D341Med (cell line): ENCODE measurements around the gene SRSF9.
"Not testable (repeated sequence)": the region's sequence is repeated elsewhere in the genome, so short reads cannot be mapped to it uniquely, and the experiment has no call there.

ENCODE experiments used
- DNase-seq: peaks from one replicate; pipeline ENCODE4 v3.0.0; 2012; ENCODE audit warnings: low spot score

SRSF9 gene, protein sequence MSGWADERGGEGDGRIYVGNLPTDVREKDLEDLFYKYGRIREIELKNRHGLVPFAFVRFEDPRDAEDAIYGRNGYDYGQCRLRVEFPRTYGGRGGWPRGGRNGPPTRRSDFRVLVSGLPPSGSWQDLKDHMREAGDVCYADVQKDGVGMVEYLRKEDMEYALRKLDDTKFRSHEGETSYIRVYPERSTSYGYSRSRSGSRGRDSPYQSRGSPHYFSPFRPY

DNA sequence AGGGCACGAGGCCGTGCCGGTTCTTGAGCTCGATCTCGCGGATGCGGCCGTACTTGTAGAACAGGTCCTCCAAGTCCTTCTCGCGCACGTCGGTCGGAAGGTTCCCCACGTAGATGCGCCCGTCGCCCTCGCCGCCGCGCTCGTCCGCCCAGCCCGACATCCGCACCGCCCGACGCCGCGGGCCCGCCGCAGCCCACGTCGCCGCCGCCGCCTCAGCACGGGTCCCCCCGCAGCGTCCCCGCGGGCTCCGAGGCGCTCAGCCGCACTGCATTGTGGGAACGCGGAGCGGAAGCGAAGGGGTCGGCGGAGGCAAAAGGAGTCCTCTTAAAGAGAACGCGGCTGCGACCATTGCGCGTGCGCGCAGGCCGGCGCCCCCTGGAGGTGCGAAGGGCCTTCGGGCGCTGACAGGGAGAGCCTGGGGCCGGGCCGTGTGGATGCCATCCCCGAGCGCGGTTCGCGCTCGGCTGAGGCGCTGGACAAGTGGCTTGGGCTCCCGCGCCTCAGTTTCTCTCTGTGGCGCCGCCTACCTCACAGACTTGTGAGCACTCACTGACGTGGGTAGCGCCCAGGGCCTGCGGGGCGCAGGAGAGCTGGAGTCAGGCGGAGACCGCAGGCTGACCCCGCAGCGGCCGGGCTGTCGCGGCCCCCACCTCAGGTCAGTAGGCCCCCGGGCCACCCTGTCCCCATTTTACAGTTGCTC is at the start of gene SRSF9:
SRSF9 (minus strand) TSS at position 299 of the 700 bp plus-strand sequence; CDS start at position 160, 139 bp downstream.
- peak; percentile 99 for DNase-seq

- not testable (repeated sequence) for DNase-seq
Observed at GRCh38 chr12:120519324-120519723, 49.8 kb upstream of the SRSF9 start.

GRCh38 chr12:120515496-120515895 is 45.9 kb upstream of the SRSF9 start:
- no peak for DNase-seq

DNA sequence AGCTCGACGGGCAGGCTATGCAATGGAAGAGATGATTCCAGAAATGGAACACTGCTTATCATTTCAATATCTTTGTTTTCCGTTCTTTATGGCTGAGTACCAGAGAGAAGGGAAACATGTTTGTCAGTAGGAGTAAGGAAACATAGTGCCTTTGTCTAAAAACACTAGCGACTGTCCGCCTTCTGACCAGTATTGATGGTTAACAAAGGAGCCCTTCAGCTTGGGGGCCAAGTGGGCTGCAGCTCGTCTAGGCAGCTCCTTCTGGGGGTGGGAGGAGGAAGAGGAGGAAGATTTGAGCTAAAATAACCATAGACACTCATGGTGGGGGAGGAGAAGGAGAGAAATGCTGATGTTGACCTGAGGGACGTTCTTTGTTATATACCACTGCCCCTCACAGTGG is 44.5 kb upstream of the SRSF9 start:
- no peak for DNase-seq

DNA sequence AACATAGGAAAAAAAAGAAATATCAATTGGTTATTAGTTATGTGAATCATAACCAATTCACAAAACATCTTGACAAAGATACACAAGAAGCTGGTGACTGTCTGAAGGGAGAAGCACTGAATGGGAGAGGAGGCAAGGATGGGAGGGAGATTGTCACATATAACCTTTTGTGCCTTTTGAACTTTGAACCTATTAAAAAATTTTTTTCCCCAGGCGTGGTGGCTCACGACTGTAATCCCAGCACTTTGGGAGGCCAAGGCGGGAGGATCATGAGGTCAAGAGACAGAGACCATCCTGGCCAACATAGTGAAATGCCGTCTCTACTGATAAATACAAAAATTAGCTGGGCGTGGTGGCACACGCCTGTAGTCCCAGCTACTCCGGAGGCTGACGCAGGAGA is 39.0 kb upstream of the SRSF9 start:
- DNase-seq: no peak

- DNase-seq: no peak
Observed at GRCh38 chr12:120504587-120504986, 35.0 kb upstream of the SRSF9 start.

DNA sequence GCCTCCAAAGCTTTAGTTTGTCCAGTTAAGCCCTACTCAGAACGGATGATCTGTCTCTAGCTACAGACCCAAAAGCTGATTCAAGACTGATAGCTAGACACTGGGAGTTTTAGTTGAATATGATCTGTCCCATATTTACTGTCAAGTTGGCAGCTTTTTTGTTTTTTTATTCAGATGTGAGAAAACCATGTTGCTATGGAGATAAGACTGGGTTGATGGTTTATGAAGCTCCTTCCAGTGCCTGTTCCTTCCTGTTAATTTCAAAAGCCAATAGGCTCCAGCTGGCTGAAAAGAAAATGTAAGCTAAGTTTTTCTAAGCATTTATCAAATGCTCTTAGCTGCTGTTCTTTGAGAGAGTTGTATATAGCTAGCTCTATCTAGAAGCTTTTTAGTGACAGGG is 31.0 kb upstream of the SRSF9 start:
- no peak for DNase-seq

GRCh38 chr12:120498870-120499515 is 29.4 kb upstream of the SRSF9 start:
- DNase-seq: no peak

DNA sequence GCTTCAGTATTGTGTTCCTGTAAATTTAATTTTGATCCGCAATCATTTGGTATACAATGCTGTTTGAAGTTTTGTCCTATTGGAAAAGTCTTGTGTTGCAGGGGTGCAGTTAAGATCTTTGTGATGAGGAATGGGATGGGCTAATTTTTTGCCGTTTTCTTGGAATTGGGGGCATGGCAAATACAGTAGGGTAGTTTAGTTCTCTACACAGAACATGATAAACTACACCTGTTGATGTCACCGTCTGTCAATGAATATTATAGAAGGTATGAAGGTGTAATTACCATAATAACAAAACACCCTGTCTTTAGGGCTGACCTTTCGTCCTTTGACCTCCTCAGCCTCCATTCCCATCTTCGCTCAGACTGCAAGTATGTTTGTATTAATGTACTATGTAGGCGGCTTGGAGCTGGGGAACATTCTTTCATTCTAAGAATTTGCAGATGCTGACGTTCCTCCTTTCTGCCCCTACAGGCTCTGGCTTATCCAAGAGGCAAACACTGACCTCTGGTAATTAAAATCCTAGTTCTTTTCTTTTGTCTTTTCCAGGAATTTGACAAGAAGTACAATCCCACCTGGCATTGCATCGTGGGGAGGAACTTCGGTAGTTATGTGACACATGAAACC is 28.1 kb upstream of the SRSF9 start:
- no peak for DNase-seq

DNA sequence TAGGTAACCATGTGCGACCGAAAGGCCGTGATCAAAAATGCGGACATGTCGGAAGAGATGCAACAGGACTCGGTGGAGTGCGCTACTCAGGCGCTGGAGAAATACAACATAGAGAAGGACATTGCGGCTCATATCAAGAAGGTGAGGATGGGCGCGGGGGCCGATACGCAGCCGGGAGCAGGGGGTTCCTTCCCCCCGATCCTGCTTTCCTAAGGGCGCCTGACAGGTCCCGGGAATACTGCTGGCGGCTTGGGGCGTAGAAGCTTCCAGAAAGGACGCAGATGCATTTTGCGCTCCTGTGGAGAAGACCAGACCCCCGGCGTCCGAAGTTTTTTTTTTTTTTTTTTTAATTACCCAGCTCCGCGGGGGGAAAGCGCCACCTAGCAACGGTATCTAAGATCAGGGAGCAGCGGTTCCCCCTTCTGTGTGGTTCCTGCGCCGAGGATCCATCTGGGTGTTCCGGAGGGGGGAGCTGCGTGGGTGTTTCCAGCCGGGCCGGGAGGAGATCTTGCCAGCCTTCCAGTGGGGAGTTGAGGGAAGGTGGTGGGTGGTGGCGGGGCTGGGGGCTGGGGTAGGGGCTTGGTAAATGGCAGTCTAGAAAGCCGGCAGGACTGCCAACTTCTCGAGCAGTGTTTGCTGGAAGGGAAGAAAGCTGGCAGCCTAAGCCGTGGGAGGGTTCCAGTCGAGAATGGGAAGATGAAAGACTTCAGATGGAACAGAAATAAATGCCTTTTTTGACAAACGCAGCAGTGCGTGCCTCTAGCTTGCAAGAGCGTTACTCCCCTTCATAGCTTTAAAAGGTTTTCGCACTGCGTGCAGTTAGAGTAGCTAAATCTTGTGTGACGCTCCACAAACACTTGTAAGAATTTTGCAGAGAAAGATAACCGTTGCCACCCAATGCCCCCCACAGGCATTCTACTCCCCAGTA is 27.1 kb upstream of the SRSF9 start:
- DNase-seq: peak; percentile 80

DNA sequence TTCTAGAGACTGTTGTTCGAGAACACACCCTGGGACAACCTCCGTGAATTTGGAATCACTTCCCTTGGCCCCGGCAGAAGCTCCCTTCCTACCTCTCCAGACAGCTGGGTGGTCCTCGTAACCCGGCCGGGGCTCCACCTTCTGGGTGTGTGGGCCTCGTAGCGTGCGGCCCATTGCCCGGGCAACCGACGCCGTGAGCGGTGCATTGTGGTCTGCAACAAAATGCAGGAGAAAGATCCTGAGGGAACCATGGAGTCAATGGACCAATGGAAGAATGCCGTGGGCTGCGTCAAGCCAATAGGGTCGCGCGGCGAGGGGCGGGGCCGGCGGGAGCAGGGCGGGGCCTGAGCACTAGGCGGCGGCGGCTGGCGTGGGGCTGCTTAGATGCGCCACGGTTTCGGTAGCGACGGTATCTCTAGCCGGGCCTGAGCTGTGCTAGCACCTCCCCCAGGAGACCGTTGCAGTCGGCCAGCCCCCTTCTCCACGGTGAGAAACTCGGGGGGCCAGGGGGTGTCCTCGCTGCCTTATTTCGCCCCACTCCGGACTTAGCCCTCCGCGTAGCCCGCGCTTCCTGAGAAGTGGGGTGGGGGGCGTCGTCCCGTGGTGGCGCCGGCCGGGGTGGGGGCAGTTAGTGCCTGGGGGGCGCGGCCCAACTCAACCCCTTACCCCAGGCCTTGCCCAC is 26.3 kb upstream of the SRSF9 start, which contains the start of gene DYNLL1:
DYNLL1 (plus strand) TSS at position 383 of the 682 bp plus-strand sequence. CDS start 309 bp downstream, outside the sequence.
- peak; percentile 99 for DNase-seq

- no peak for DNase-seq
Observed at GRCh38 chr12:120495186-120495730, 25.7 kb upstream of the SRSF9 start.

GRCh38 chr12:120490833-120491512 is 21.4 kb upstream of the SRSF9 start:
- DNase-seq: no peak

GRCh38 chr12:120490325-120490724 is 20.8 kb upstream of the SRSF9 start:
- DNase-seq: no peak

GRCh38 chr12:120489018-120489417 is 19.5 kb upstream of the SRSF9 start:
- DNase-seq: no peak

DNA sequence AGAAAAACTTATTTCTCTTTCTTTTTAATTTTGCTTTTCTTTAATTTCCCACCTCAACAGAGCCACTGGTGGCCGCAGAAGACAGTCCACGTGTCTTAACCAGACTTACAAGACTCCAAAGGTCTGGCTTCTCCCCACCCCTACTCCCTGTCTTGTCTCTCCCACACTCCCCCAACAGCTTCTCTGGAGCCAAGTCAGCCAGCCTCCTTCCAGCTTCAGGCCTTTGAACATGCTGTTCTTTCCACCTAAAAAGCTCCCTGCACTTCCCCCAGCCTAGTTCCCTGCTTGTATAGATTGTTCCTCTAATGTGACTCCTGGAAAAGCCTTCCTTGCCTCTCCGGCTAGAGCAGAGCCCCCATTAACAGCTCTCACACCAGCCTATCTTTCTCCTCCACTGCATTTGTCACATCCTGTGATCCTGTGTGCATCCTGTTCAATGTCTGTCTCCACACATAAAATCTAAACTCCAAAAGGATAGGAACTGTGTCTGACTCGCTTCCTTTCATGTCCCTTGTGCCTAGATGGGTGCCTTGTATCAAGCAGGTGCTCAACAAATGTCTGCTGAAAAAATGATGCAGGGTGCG is 18.6 kb upstream of the SRSF9 start:
- DNase-seq: no peak

DNA sequence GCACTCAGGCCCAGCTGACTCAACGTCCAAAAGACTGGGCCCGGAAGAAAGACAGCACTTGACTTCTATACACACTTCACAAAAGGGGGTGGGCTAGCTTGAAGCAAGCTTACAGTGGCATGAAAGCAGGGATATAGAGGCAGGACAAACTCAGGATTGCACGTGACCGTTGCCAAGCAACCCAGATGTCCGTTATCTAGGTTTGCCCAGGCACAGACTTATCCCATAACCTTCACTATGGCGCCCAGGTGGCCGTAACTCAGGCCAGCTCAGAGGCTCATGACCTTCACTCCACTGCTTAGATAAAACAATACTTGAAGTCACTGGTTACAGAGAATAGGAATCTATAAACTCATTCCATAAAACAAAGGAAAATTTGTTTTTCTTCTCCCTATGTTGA is 18.0 kb upstream of the SRSF9 start:
- DNase-seq: not testable (repeated sequence)

GRCh38 chr12:120485961-120486881 is 16.7 kb upstream of the SRSF9 start:
- DNase-seq: no peak

GRCh38 chr12:120483621-120484020 is 14.1 kb upstream of the SRSF9 start:
- DNase-seq: no peak
